ENCODE measurements around the gene SHTN1.

The SHTN1 gene

GRCh38 chr10:116866987-116867595 is 137.9 kb downstream of the SHTN1 start:
- DNase-seq, result no peak

GRCh38 chr10:116866066-116866465 is 138.9 kb downstream of the SHTN1 start:
- no peak for DNase-seq

GRCh38 chr10:116864436-116864835 is 140.6 kb downstream of the SHTN1 start:
- DNase-seq, result no peak

- no peak for DNase-seq
Observed at GRCh38 chr10:116861796-116862195, 143.2 kb downstream of the SHTN1 start.

- DNase-seq, result no peak
Observed at GRCh38 chr10:116857156-116857555, 147.8 kb downstream of the SHTN1 start.

GRCh38 chr10:116853701-116854100 is 151.3 kb downstream of the SHTN1 start:
- no peak for DNase-seq

GRCh38 chr10:116853287-116853686 is 151.7 kb downstream of the SHTN1 start:
- no peak for DNase-seq

GRCh38 chr10:116852246-116852645 is 152.7 kb downstream of the SHTN1 start:
- no peak for DNase-seq

- DNase-seq, result no peak
Observed at GRCh38 chr10:116850058-116850611, 154.9 kb downstream of the SHTN1 start.

- peak; percentile 48 for DNase-seq
Observed at GRCh38 chr10:116849248-116850057, 155.5 kb downstream of the SHTN1 start, which contains the start of gene ENO4. Gene ENO4 (plus strand): TSS chr10:116849499. CDS start chr10:116849567, 68 bp downstream.

- DNase-seq, result no peak
Observed at GRCh38 chr10:116848944-116849247, 156.1 kb downstream of the SHTN1 start.

GRCh38 chr10:116848032-116848943 is 156.7 kb downstream of the SHTN1 start:
- DNase-seq, result no peak

GRCh38 chr10:116845823-116846222 is 159.2 kb downstream of the SHTN1 start:
- DNase-seq, result no peak

- DNase-seq, result no peak
Observed at GRCh38 chr10:116840389-116841075, 164.5 kb downstream of the SHTN1 start.

- DNase-seq, result no peak
Observed at GRCh38 chr10:116838143-116838725, 166.8 kb downstream of the SHTN1 start.

GRCh38 chr10:116836902-116837523 is 168.0 kb downstream of the SHTN1 start:
- no peak for DNase-seq

GRCh38 chr10:116836083-116836482 is 168.9 kb downstream of the SHTN1 start:
- no peak for DNase-seq

- no peak for DNase-seq
Observed at GRCh38 chr10:116835658-116836057, 169.3 kb downstream of the SHTN1 start.

GRCh38 chr10:116833986-116834985 is 170.7 kb downstream of the SHTN1 start:
- DNase-seq, result no peak

- no peak for DNase-seq
Observed at GRCh38 chr10:116831790-116832189, 173.2 kb downstream of the SHTN1 start.
